HG02884 (cell line): ENCODE measurements around the gene QDPR.
A peak's percentile ranks its signal among the peaks of the same experiment; 100 is the strongest.
"Not testable (repeated sequence)": the region's sequence is repeated elsewhere in the genome, so short reads cannot be mapped to it uniquely, and the experiment has no call there.

Source experiments
- ATAC-seq: cut with Tn5 transposase; IDR thresholded peaks from one replicate; pipeline ENCODE4 v1.9.1; 2021; ENCODE audit warnings: mild to moderate bottlenecking, moderate library complexity; ENCODE audit not compliant: unreplicated experiment

Gene QDPR

DNA sequence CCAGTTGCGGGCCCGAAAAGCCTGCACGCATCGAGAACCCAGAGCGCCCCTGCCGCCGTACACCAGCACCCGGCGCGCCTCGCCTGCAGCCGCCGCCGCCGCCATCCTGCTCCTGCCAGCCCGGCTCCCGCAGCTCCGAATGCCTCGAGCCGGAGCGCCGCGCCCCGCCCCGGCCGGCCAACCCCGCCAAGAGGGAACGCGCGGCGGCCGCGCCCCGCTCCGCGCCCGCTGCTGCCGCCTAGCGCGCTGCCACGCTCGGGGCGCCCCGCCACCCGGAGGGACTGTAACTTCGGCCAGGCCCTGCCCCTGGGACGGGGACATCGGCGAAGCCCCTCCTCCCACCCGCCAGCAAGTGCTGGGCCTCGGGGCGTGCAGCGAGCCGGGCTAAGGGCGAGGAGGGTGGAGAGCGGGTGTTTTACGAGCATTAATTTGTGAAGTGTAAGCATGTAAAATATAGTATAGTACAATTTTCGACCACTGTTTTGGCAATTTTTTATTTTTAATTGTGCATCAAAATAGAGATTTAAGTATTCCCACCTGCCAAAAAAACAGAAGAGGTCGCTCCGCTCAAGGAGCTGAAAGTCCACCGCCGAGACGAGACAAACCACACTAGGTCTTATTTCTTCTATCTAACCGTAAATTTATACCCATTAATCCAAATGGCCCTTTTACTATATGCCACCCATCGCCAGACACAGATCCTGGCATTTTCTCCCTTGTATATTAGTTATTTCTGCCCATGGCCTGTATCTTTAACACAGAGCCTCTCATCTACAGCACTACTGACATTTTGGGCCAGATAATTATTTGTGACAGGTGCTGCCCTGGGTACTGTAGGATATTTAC is at the start of gene QDPR:
TSS of gene QDPR (minus strand) at position 141 of the 846 bp plus-strand sequence. CDS start at position 105, 36 bp downstream.
- ATAC-seq = peak; percentile 94

DNA sequence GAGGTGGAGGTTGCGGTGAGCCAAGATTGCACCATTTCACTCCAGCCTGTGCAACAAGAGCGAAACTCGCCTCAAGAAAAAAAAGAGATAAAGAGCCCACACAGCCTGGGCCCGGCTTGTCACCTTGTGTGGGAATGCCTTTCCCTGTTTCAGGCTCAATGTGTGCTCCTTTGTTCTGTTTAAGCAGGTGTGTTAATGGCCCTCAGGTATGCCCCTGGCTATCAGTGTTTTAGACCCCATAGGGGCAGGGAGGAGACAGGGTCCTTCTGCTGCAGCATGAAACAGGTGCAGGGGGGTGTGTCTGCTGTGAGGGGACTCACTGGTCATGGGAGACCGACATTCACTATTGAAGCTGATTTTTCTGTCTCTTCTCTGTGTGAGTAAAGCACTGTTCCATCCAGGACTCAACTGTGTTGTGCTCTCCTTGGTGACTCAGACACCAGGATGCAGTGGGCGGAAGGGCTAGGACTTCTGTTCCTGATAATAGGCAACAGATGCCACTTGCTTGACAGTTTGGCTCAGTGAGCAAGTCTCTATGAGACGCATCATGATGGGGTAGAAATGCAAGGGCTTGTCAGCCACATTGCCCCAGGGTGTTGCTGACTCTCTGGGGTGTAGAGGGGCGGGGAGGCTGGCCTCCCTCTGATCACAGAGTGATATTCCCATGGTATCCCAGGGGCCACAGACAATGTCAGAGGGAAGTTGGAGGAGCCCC is 49.5 kb upstream of the QDPR start:
- no peak for ATAC-seq

- no peak for ATAC-seq
These were observed 48.3 kb upstream of the QDPR start for GRCh38 chr4:17560065-17560673.

GRCh38 chr4:17559709-17560048 is 47.8 kb upstream of the QDPR start:
- no peak for ATAC-seq

DNA sequence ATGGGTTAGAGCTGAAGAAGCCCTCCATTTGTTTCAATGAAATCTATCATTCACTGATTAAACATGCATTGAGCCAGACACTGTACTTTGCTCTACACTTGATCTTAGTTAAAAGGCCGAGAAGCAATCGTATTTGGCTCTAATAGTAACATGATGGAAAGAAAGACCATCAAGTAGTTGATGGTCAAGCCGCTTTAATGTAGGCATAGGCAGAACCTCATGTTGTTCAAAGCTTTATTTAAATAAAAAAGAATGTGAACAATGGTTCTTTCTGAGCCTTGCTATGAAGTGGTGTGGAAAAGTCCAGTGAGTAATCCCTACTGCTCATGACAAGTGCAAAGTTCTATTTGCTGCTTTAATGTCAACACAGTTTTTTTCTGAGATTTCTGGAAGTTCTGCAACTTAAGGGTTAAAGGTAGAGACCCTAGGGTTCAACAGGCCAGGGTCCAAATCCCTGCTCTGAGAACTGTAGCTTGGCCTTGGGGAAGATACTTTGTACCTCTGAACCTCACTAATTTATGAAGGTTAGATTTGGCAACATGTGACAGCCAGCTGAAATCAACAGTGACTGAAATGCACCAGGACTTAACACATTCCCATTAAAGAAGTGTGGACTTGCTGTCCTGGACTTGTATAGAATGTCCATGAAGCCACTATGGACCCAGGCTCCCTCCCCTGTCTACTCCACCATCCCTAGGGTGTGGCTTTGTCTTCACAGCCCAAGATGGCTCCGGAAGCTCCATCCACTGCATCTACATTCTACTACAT is 47.2 kb upstream of the QDPR start:
- ATAC-seq = no peak

- no peak for ATAC-seq
These were observed 46.0 kb upstream of the QDPR start for GRCh38 chr4:17557880-17558279.

DNA sequence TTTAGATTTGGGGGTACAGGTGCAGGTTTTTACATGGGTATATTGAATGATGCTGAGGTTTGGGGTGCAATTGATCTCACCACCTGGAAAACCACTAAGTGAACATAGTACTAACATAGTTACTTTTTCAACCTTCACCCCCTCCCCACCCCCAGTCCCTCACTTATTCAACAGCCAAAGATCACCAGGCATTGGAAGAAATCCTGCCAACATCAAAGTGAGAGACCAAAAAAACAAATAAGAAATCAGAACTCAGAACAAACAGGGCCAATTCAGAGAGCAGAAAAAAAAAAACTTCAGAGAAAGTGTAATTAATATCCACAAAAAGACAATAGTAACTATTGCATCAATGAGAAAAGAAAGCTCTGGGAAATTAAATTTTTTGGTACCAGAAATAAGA is 44.6 kb upstream of the QDPR start:
- ATAC-seq = no peak

GRCh38 chr4:17554568-17554967 is 42.7 kb upstream of the QDPR start:
- ATAC-seq = no peak

DNA sequence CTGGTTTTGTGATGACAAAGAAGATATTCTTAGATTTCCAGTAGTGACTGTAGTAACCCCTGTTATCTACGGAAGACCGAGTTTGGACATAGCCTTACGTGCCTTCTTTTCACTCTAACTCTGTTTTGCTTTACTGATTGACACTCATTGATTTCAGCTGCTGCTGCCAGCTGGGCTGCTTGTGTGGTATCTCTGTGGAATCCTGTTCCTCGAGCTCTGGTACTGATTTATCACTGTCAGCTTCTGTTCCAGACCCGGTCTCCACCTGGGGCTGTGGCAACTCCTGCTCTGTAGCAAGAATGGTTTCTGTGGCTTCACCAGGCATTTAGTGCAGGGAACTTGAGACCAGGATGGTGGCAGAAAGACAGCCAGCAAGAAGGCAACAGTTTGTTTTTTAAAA is 40.5 kb upstream of the QDPR start:
- ATAC-seq = no peak

- ATAC-seq = no peak
These were observed 38.7 kb upstream of the QDPR start for GRCh38 chr4:17550549-17550948.

- no peak for ATAC-seq
These were observed 34.8 kb upstream of the QDPR start for GRCh38 chr4:17546678-17547077.

DNA sequence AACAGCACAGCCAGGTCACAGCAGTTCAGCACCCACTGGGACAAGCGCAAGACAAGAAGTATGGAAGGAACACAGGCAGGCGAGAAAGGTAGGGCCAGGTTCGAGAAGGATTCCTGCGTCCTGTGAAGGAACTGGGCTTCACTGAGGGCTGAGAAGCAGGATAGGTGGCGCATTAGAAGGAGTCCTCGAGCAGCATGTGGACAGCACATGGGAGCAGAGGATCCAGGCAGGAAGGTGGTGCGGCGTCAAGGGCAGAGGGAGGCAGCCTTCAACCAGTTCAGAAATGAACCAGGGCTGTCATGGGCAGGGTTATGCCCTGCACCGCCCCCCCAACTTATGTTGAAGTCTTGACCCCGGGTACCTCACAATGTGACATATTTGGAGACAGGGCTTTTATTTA is 34.3 kb upstream of the QDPR start:
- no peak for ATAC-seq

DNA sequence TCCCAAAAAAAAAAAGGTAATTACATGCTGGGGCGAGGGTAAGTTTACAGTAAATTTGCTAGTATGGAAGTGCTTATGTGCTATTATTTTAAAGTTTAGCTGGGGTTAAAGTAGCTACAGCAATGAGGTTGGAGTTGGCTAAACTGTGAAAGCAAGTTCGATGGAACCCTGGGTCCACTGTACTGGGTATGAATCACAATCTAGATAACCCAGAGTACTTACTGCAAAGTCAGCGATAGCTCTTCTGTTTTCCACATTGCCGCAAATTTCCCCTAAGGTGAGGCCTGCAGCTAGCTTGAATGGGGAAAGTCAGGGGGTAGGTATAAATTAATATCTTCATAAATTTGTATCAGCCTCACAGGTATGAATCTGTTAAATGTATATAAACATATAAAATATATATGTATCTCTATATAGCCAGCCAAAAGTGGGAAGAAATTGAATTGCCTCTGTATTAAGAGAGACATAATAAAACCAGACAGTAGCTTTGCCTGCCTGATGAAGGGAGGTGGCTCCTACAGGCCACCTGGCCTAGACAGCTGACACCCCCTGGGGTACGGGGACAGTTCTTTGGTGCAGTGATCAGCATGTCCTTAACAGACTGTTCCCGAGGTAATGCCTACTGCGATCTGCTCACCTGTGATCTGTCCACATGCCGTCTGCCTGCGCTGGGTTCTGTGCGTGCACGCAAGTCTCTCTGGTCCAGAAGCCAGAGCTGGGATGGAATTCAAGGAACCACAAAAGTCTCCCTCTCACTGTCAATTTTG is 33.7 kb upstream of the QDPR start:
- no peak for ATAC-seq

- ATAC-seq = no peak
These were observed 32.9 kb upstream of the QDPR start for GRCh38 chr4:17544831-17545234.

DNA sequence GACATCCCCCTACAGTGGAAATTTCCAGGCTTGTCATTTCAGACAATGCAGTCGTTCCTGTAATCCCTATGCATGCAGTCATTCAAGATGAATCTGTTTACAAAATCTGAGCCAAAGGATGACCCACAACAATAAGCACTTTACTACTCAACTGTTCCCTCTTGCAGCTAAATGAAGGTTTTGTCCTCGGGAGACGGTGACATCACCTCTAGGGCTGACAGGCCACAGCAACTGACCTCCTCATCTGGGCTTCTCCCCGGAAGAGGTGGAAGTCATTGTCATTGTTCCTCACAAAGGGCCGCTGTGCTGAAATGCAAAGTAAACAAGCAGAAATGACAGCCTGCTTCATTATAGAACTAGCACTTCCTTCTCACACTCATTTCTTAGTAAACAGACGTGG is 32.3 kb upstream of the QDPR start:
- no peak for ATAC-seq

GRCh38 chr4:17537060-17537459 is 25.2 kb upstream of the QDPR start:
- not testable (repeated sequence) for ATAC-seq

DNA sequence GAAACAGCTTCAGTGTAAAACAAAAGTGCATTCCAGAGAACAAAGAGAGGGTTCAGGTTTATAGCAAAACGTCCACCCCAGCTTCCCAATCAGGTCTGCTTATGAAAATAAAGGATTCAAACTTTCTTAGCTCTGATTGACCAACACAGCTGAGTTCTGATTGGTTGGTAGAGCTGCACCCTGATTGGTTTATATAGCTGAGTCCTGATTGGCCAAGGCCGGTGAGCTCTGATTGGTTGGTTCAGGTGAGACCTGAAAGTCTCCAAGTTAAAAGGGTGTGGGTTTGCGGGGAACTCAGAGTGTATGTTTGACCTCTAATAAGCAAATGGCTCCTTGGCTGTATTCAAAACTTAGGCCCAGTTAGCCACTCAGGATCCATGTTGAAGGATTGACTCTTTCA is 24.0 kb upstream of the QDPR start:
- no peak for ATAC-seq

- no peak for ATAC-seq
These were observed 23.4 kb upstream of the QDPR start for GRCh38 chr4:17535242-17535641.

- no peak for ATAC-seq
These were observed 22.8 kb upstream of the QDPR start for GRCh38 chr4:17534705-17535104.

- ATAC-seq = no peak
These were observed 19.8 kb upstream of the QDPR start for GRCh38 chr4:17531538-17532285.
